Neural cell (in vitro differentiated cells): ENCODE measurements around the gene PGP. TPM values are rescaled to one million over a fixed set of nuclear protein-coding genes. Genes with fewer than 3 reads are reported as not detected.

ENCODE experiments used
- H2AFZ ChIP-seq: fragments of 200-600, 300-800 bp; sonication (generic), shearing (Covaris generic); 2 replicates; pipeline ENCODE4 v1.6.0; 2014; ENCODE audit warnings: low read depth, mild to moderate bottlenecking, antibody characterized with exemption, low read length, moderate library complexity
- H3F3A ChIP-seq: fragments of 200-600 bp; shearing (Covaris generic); 2 replicates; pipeline ENCODE4 v1.6.1; 2016; ENCODE audit warnings: mild to moderate bottlenecking, moderate library complexity, mixed read lengths, antibody characterized with exemption, low read length; ENCODE audit not compliant: insufficient read depth, poor library complexity, severe bottlenecking
- H3K27ac ChIP-seq: fragments of 200-600, 300-800 bp; sonication (generic), shearing (Covaris generic); 2 replicates; pipeline ENCODE4 v1.5.1; 2014; ENCODE audit warnings: mild to moderate bottlenecking, low read length, moderate library complexity
- H3K27me3 ChIP-seq: fragments of 300-800, 200-600 bp; sonication (generic), shearing (Covaris generic); 2 replicates; pipeline ENCODE4 v1.6.0; 2014; ENCODE audit warnings: mild to moderate bottlenecking, low read depth, low read length, moderate library complexity; ENCODE audit not compliant: insufficient read depth
- H3K36me3 ChIP-seq: fragments of 300-800, 200-600 bp; sonication (generic), shearing (Covaris generic); 2 replicates; pipeline ENCODE4 v1.5.1; 2014; ENCODE audit warnings: mild to moderate bottlenecking, antibody characterized with exemption, low read length, moderate library complexity; ENCODE audit not compliant: insufficient read depth
- H3K4me2 ChIP-seq: fragments of 300-800, 200-600 bp; sonication (generic), shearing (Covaris generic); 2 replicates; pipeline ENCODE4 v1.6.0; 2014; ENCODE audit warnings: mild to moderate bottlenecking, low read length
- H3K4me3 ChIP-seq: fragments of 300-800, 200-600 bp; sonication (generic), shearing (Covaris generic); 2 replicates; pipeline ENCODE4 v1.5.1; 2014; ENCODE audit warnings: mild to moderate bottlenecking, low read length, moderate library complexity
- H3K79me2 ChIP-seq: fragments of 200-600 bp; shearing (Covaris generic); replicated peaks from 2 replicates; pipeline ENCODE4 v1.6.0; 2014; ENCODE audit warnings: mild to moderate bottlenecking, low read length, moderate library complexity; ENCODE audit not compliant: insufficient read depth
- H3K9ac ChIP-seq: fragments of 300-800, 200-600 bp; sonication (generic), shearing (Covaris generic); 2 replicates; pipeline ENCODE4 v1.6.1; 2016; ENCODE audit warnings: mild to moderate bottlenecking, low read length, mixed read lengths
- H3K9me2 ChIP-seq: fragments of 200-600 bp; shearing (Covaris generic); 2 replicates; pipeline ENCODE4 v1.6.1; 2016; ENCODE audit warnings: mild to moderate bottlenecking, low read length, mixed read lengths; ENCODE audit not compliant: insufficient read depth
- H3K9me3 ChIP-seq: fragments of 200-600, 300-800 bp; sonication (generic), shearing (Covaris generic); 2 replicates; pipeline ENCODE4 v1.6.1; 2016; ENCODE audit warnings: mild to moderate bottlenecking, mixed run types, low read length, moderate library complexity, mixed read lengths
- H4K20me1 ChIP-seq: fragments of 200-600 bp; shearing (Covaris generic); 2 replicates; pipeline ENCODE4 v1.6.1; 2016; ENCODE audit warnings: mild to moderate bottlenecking, mixed run types; ENCODE audit not compliant: insufficient read depth
- CTCF ChIP-seq: fragments of 450-650 bp; IDR thresholded peaks from 2 replicates; pipeline ENCODE4 v1.5.1; 2014; ENCODE audit warnings: antibody characterized with exemption, mild to moderate bottlenecking, moderate library complexity; ENCODE audit not compliant: poor library complexity, severe bottlenecking
- EP300 ChIP-seq: fragments of 450-650 bp; conservative IDR thresholded peaks from 2 replicates; pipeline ENCODE4 v1.6.1; 2014; ENCODE audit warnings: antibody characterized with exemption, mild to moderate bottlenecking, moderate library complexity; ENCODE audit not compliant: poor library complexity, severe bottlenecking
- EZH2 ChIP-seq: fragments of 200-600, 300-800 bp; shearing (Covaris generic), sonication (generic); IDR thresholded peaks from 2 replicates; pipeline ENCODE4 v1.6.1; 2014; ENCODE audit warnings: antibody characterized with exemption, low read length, borderline replicate concordance, mild to moderate bottlenecking; ENCODE audit not compliant: insufficient read depth, poor library complexity, severe bottlenecking
- MXI1 ChIP-seq: fragments of 450-650 bp; conservative IDR thresholded peaks from 2 replicates; pipeline ENCODE4 v1.6.1; 2014; ENCODE audit warnings: antibody characterized with exemption, mild to moderate bottlenecking; ENCODE audit not compliant: poor library complexity, severe bottlenecking
- POLR2AphosphoS5 ChIP-seq: IDR thresholded peaks from 2 replicates; pipeline ENCODE4 v1.6.1; 2012
- RAD21 ChIP-seq: fragments of 450-650 bp; conservative IDR thresholded peaks from 2 replicates; pipeline ENCODE4 v1.6.1; 2014; ENCODE audit warnings: antibody characterized with exemption, mild to moderate bottlenecking, moderate library complexity
- REST ChIP-seq: IDR thresholded peaks from 2 replicates; pipeline ENCODE4 v1.6.1; 2012; ENCODE audit warnings: borderline replicate concordance
- SMC3 ChIP-seq: fragments of 450-650 bp; conservative IDR thresholded peaks from 2 replicates; pipeline ENCODE4 v1.6.1; 2014; ENCODE audit warnings: antibody characterized with exemption, mild to moderate bottlenecking, moderate library complexity; ENCODE audit not compliant: poor library complexity
- TAF1 ChIP-seq: IDR thresholded peaks from 2 replicates; pipeline ENCODE4 v1.6.1; 2012; ENCODE audit warnings: low read depth
- polyA plus RNA-seq: library from polyadenylated mRNA; depleted of rRNA; stranded (reverse); fragments of >200 nt; gene quantifications from 2 replicates; pipeline ENCODE4 v1.2.3, GENCODE V29; 2014

Gene PGP
- polyA plus RNA-seq, 1 donor from 2014 or later: 44.1 TPM

- Histone ChIP-seq H3K9me2 (no peaks in the 10 kb centered on the region), H3K4me2 (no peak overlapping the region), H3K9me3 (no peaks in the 10 kb centered on the region), H3K27ac (no peak overlapping the region), H3F3A (no peaks in the 10 kb centered on the region), H3K36me3 (no peaks in the 10 kb centered on the region), H4K20me1 (no peaks in the 10 kb centered on the region), H3K79me2 (peaks cover 2% of the 10 kb centered on the region), H3K4me3 (peak overlapping the region; percentile 51), H2AFZ (no peak overlapping the region), H3K9ac (peak overlapping the region; percentile 50), H3K27me3 (peaks cover 3% of the 10 kb centered on the region)
- TF ChIP-seq SMC3 (no peak), MXI1 (no peak), REST (no peak), EP300 (no peak), POLR2AphosphoS5 (no peak), CTCF (no peak), EZH2 (no peak), TAF1 (no peak), RAD21 (no peak)
Observed at GRCh38 chr16:2196981-2197511, 17.6 kb downstream of the PGP start.

- H3K79me2 ChIP-seq: peaks cover 2% of the 10 kb centered on the region
- H3K27ac ChIP-seq: no peak within 1 kb of the TSS
- no peaks in the 10 kb centered on the region for H3K9me3 ChIP-seq
- peaks cover 3% of the 10 kb centered on the region for H3K27me3 ChIP-seq
- peak within 1 kb of the TSS; percentile 73 for H3K9ac ChIP-seq
- H3K4me2 ChIP-seq: peak within 1 kb of the TSS; percentile 80
- no peaks in the 10 kb centered on the region for H3K9me2 ChIP-seq
- no peaks in the 10 kb centered on the region for H4K20me1 ChIP-seq
- H3F3A ChIP-seq: no peaks in the 10 kb centered on the region
- H3K4me3 ChIP-seq: peak within 1 kb of the TSS; percentile 76
- H3K36me3 ChIP-seq: no peaks in the 10 kb centered on the region
- no peak within 1 kb of the TSS for H2AFZ ChIP-seq
- no peak for TF ChIP-seq REST
Observed at GRCh38 chr16:2196162-2196980, 18.3 kb downstream of the PGP start, which contains the start of gene CASKIN1. TSS of gene CASKIN1 (minus strand) at chr16:2196605. CDS start at chr16:2196432, 173 bp downstream.
